ENCODE results near the gene TRPM3. TPM values are rescaled to one million over a fixed set of nuclear protein-coding genes. Genes with fewer than 3 reads are reported as not detected.

TRPM3 gene
- total RNA-seq, 1 experiment from 2014 or later = not detected

DNA sequence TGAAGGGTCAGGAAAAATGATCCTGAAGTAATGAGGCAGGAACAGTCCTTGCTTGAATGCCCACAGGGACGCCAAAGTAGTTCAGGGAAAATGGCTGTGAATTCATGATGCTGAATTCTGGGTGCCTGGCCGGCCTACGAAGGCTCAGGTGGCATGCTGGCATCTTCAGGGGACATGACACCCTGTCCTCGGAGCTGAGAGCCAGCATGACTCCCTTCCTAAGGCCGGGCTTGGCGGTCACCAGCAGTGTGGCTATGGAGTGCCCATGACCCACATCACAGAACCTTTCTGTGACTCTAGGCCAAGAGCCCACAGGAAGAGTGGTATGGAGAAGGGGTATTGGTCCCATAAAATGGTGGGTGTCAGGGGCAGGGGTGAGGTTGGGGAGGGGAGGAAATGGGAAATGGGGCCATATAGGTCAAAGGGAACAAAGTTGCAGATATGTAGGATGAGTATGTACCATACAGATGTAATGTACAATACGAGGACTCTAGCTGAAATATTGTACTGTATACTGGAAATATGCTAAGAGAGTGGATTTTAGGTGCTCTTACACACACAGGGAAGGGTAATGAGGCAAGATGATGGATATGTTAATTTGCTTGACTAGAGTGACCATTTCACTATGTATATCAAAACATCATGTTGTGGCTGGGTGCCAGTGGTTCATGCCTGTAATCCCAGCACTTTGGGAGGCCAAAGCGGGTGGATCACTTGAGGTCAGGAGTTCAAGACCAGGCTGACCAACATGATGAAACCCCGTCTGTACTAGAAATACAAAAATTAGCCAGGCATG lies 504.2 kb downstream of the TRPM3 start:
- Mint-ChIP-seq H3K27ac (ENCODE audit: unreplicated experiment) (no peak overlapping the region), H3K4me1 (ENCODE audit: low read depth, unreplicated experiment) (no peaks in the 10 kb centered on the region), H3K36me3 (ENCODE audit: insufficient read depth, unreplicated experiment) (no peaks in the 10 kb centered on the region), H3K4me3 (ENCODE audit: unreplicated experiment) (no peak overlapping the region), H3K9me3 (ENCODE audit: unreplicated experiment) (no peaks in the 10 kb centered on the region), H3K27me3 (ENCODE audit: insufficient read depth, unreplicated experiment) (peaks cover 2% of the 10 kb centered on the region)
- no peaks in the 10 kb centered on the region for H3K27me3 ChIP-seq (replicated peaks; ENCODE audit: control insufficient read depth, insufficient read depth, low read length)
- H3K36me3 ChIP-seq (ENCODE audit: control insufficient read depth, insufficient read depth, low read length) = no peaks in the 10 kb centered on the region
- no peaks in the 10 kb centered on the region for H3K9me3 ChIP-seq
- intact Hi-C loops (cut with micrococcal nuclease; ENCODE audit: unreplicated experiment) = no loop called here
- BruUV-seq (replicated peaks) = no TSS peak
- CTCF ChIA-PET = no interaction called here
- no peak overlapping the region for H3K4me3 ChIP-seq (ENCODE audit: low read depth, low read length)
- DNase-seq = no peak
- TF ChIP-seq, protein P1, sequence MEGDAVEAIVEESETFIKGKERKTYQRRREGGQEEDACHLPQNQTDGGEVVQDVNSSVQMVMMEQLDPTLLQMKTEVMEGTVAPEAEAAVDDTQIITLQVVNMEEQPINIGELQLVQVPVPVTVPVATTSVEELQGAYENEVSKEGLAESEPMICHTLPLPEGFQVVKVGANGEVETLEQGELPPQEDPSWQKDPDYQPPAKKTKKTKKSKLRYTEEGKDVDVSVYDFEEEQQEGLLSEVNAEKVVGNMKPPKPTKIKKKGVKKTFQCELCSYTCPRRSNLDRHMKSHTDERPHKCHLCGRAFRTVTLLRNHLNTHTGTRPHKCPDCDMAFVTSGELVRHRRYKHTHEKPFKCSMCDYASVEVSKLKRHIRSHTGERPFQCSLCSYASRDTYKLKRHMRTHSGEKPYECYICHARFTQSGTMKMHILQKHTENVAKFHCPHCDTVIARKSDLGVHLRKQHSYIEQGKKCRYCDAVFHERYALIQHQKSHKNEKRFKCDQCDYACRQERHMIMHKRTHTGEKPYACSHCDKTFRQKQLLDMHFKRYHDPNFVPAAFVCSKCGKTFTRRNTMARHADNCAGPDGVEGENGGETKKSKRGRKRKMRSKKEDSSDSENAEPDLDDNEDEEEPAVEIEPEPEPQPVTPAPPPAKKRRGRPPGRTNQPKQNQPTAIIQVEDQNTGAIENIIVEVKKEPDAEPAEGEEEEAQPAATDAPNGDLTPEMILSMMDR (IDR thresholded peaks at IDR 0.05; ENCODE audit: insufficient read depth in 1 of 2, low read depth in 1 of 2, low read length in 1 of 2, severe bottlenecking in 1 of 2, unreplicated experiment in 1 of 2) = no peak
- POLR2A ChIA-PET = no interaction called here
- H3K4me1 ChIP-seq = no peaks in the 10 kb centered on the region

DNA sequence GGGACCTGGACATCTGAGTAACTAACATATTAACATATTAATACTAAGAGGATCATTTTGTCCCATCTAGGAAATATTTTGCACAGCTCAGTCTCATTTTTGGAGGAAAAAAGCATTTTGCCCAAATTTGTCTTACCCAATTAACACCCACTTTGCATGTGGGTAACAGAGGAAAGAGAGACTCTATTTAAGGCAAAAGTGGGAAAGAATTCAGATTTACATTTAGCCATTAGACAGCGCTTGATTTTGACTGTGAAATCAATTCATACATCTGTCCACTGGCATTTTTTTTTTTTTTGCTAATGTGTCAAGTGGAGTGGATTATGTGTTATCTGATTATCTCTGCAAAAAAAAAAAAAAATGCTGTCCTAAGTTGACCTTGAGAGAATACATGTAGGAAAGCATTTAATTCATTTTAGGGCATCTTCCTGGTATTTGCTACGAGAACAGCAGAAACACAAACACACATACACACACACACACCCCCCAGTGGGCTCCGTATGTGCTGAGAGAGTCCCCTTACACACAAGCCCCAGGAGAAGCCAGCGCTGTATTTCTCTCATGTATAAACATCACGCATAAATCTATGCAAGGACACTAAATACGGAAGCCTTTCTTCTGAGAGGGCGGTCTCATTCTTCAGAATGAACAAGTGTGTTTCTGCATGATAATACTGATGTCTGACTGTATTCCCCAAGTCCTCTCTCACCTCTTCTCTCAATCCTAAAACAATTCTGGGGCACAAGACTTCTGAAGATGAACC lies 505.0 kb downstream of the TRPM3 start:
- H3K9me3 Mint-ChIP-seq (ENCODE audit: unreplicated experiment) = no peaks in the 10 kb centered on the region
- no TSS peak for BruUV-seq (replicated peaks)
- no peaks in the 10 kb centered on the region for H3K4me1 ChIP-seq
- H3K4me1 Mint-ChIP-seq (ENCODE audit: low read depth, unreplicated experiment) = no peaks in the 10 kb centered on the region
- DNase-seq = no peak
- H3K36me3 Mint-ChIP-seq (ENCODE audit: insufficient read depth, unreplicated experiment) = no peaks in the 10 kb centered on the region
- ChIA-PET CTCF (no interaction called here), POLR2A (no interaction called here)
- no peaks in the 10 kb centered on the region for H3K27me3 ChIP-seq (replicated peaks; ENCODE audit: control insufficient read depth, insufficient read depth, low read length)
- peaks cover 2% of the 10 kb centered on the region for H3K27me3 Mint-ChIP-seq (ENCODE audit: insufficient read depth, unreplicated experiment)
- intact Hi-C loops (cut with micrococcal nuclease; ENCODE audit: unreplicated experiment) = no loop called here
- no peaks in the 10 kb centered on the region for H3K36me3 ChIP-seq (ENCODE audit: control insufficient read depth, insufficient read depth, low read length)
- TF ChIP-seq, protein P1 (IDR thresholded peaks at IDR 0.05; ENCODE audit: insufficient read depth in 1 of 2, low read depth in 1 of 2, low read length in 1 of 2, severe bottlenecking in 1 of 2, unreplicated experiment in 1 of 2) = no peak
- H3K4me3 ChIP-seq (ENCODE audit: low read depth, low read length) = no peak overlapping the region
- H3K9me3 ChIP-seq = no peaks in the 10 kb centered on the region
- no peak overlapping the region for H3K27ac Mint-ChIP-seq (ENCODE audit: unreplicated experiment)
- H3K4me3 Mint-ChIP-seq (ENCODE audit: unreplicated experiment) = no peak overlapping the region

DNA sequence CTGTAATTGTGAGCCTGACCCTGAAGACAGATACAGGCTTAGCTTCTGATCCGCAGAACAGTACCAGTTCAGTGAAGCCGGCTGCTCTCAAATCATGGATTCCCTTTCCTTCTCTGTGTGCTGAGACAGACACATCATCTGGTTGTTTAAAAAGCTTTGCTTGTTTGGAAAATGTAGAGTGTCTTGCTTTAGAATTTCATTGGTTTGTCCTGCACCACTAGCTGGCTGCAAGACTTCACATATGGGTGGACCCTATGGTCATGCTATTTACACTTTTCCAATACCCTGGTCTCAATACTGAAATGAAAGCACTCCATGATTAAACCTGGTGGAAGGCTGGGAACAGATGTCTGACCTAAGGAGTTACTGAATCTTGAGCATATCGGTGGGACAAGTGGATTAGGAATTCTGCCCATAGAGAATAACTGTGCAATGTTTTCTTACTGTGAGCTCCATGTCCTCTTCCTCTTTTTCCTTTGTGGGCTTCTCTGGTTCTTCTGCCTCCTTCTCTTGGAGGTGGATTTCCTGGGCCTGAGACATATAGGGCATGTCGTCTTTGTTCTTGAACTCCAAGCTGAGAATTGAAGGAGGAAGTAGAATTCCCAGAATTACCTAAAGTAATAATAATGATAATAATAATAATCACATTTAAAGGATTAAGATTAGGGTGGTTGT lies 505.8 kb downstream of the TRPM3 start:
- H3K9me3 ChIP-seq = no peaks in the 10 kb centered on the region
- BruUV-seq (replicated peaks) = no TSS peak
- Mint-ChIP-seq H3K27ac (ENCODE audit: unreplicated experiment) (no peak overlapping the region), H3K9me3 (ENCODE audit: unreplicated experiment) (no peaks in the 10 kb centered on the region), H3K4me1 (ENCODE audit: low read depth, unreplicated experiment) (no peaks in the 10 kb centered on the region), H3K27me3 (ENCODE audit: insufficient read depth, unreplicated experiment) (peaks cover 2% of the 10 kb centered on the region), H3K36me3 (ENCODE audit: insufficient read depth, unreplicated experiment) (no peaks in the 10 kb centered on the region), H3K4me3 (ENCODE audit: unreplicated experiment) (no peak overlapping the region)
- no peaks in the 10 kb centered on the region for H3K4me1 ChIP-seq
- CTCF ChIA-PET = no interaction called here
- DNase-seq = no peak
- no peak overlapping the region for H3K4me3 ChIP-seq (ENCODE audit: low read depth, low read length)
- TF ChIP-seq, protein P1 (IDR thresholded peaks at IDR 0.05; ENCODE audit: insufficient read depth in 1 of 2, low read depth in 1 of 2, low read length in 1 of 2, severe bottlenecking in 1 of 2, unreplicated experiment in 1 of 2) = no peak
- POLR2A ChIA-PET = no interaction called here
- H3K27me3 ChIP-seq (replicated peaks; ENCODE audit: control insufficient read depth, insufficient read depth, low read length) = no peaks in the 10 kb centered on the region
- H3K36me3 ChIP-seq (ENCODE audit: control insufficient read depth, insufficient read depth, low read length) = no peaks in the 10 kb centered on the region
- intact Hi-C loops (cut with micrococcal nuclease; ENCODE audit: unreplicated experiment) = no loop called here
